AG09319 (cell line): Measurements from ENCODE around the gene CDKAL1.

Experiments
- DNase-seq: peaks from one replicate; pipeline ENCODE4 v3.0.0-alpha.2; 2010; ENCODE audit warnings: low read depth; ENCODE audit errors: extremely low read depth
- TF ChIP-seq, protein P1 (sequence below): IDR thresholded peaks from 2 replicates; pipeline ENCODE4 v1.5.1; 2011; ENCODE audit warnings: low read depth, mild to moderate bottlenecking, inconsistent platforms, low read length, moderate library complexity

CDKAL1 gene

DNA sequence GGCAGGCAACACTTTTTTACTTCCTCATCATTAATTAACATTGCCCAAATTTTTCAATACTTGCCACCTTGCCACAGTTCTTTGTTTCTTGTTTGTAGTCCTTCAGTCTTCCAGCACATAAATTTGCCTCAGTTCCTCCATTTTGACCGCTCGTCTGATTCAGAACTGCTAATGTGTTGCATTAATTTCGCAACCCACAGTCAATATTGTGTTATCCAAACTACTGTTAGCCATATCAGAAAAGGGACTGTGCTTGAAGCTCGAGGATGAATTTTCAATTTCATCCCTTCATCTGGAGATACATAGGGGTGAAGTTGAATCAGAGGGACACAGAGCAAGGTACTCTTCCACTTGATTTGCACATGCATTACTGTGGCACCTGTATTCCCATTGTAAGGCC is 421.5 kb downstream of the CDKAL1 start:
- TF ChIP-seq, protein P1, sequence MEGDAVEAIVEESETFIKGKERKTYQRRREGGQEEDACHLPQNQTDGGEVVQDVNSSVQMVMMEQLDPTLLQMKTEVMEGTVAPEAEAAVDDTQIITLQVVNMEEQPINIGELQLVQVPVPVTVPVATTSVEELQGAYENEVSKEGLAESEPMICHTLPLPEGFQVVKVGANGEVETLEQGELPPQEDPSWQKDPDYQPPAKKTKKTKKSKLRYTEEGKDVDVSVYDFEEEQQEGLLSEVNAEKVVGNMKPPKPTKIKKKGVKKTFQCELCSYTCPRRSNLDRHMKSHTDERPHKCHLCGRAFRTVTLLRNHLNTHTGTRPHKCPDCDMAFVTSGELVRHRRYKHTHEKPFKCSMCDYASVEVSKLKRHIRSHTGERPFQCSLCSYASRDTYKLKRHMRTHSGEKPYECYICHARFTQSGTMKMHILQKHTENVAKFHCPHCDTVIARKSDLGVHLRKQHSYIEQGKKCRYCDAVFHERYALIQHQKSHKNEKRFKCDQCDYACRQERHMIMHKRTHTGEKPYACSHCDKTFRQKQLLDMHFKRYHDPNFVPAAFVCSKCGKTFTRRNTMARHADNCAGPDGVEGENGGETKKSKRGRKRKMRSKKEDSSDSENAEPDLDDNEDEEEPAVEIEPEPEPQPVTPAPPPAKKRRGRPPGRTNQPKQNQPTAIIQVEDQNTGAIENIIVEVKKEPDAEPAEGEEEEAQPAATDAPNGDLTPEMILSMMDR = no peak
- DNase-seq = no peak

DNA sequence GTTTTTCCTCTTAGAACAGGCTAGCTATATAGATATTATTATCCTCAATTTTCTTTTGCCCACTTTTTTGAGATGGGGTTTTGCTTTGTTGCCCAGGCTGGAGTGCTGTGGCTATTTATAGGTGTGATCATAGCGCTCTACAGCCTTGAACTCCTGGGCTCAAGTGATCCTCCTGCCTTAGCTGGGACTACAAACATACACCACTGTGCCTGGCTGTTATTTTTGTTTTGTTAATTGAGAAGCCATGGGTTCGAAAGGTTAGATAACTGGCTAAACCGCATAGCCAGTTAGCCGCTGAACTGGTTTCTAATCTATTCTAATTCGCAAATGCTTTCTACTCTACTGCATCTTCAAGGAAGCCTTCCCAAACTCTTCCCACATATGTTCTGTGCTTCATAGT is 425.8 kb downstream of the CDKAL1 start:
- TF ChIP-seq, protein P1 = no peak

GRCh38 chr6:20965276-20965675 is 431.0 kb downstream of the CDKAL1 start:
- DNase-seq = no peak
- TF ChIP-seq, protein P1 = no peak

More for the DNA sequence above, 425.8 kb downstream of the CDKAL1 start:
- DNase-seq = no peak

GRCh38 chr6:20965915-20966314 is 431.7 kb downstream of the CDKAL1 start:
- TF ChIP-seq, protein P1 = no peak
- DNase-seq = no peak

DNA sequence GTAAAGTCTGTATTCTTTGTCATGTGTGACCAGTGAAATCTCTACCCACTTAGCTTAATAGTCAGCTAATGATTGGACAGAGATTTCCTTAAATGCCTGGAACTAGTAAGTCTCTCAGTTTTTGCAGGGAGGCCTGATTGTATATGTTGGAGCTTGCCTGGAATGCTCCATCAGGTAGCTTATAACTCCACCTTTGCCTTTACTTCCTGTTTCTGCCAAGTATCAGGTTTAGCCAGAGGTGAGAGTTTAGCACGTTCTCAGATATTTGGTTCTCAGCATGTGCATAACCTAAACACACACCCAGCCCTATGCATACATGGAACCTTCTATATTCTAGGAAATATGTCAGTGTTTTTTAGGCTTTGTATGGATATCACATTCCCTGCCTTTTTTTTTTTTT is 435.3 kb downstream of the CDKAL1 start:
- TF ChIP-seq, protein P1 = no peak
- DNase-seq = no peak

DNA sequence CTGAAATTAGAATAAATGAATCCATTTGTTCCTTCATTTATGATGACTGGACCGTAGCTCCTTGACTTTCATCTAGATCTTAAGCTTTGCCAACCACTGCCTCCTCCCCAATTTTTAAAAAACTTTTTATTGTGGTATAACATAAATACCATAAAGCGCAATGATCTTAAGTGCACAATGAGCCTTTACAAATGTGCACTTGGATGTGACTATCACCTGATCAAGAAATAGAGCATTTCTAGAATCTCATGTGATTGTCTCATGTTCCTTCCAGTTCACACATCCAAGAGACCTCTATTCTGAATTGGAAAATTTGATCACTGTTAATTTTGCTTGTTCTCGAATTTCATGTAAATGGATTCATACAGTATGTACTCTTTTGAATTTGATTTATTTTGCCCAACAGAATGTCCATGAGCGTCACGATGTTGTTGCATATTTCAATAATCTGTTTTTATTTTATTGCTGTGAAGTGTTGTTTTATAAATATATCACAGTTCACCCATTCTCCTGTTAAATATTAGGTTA is 442.2 kb downstream of the CDKAL1 start:
- DNase-seq = no peak
- TF ChIP-seq, protein P1 = no peak

DNA sequence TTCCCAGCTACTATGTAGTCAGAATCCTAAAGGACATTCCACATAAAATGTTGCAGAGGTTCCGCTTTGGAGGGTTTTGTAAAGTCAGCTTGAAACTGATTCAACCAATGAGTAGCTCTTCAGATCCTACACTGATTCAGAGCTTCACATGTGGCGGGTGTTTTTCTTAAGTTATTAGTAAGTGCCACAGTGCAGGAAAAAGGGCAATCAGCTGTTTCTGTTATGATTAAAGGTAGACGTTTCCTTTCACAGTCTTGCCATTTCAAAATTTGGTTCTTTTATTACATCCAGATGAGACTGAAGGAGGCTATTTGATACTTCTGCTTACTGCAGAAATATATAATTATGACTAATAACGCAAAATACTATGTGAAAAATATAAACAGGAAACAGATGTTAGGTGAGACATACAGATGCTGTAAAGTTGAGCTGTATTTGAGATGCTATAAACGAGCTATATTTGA is 443.9 kb downstream of the CDKAL1 start:
- DNase-seq = peak; percentile 90
- TF ChIP-seq, protein P1 = no peak
